Endodermal cell (in vitro differentiated cells): Measurements from ENCODE around the gene TOM1L2. TPM values are rescaled to one million over a fixed set of nuclear protein-coding genes. Genes with fewer than 3 reads are reported as not detected.

ENCODE experiments used
- DNase-seq: peaks from one replicate; pipeline ENCODE4 v3.0.0-alpha.2; 2017
- H3K27ac ChIP-seq: 2 replicates; pipeline ENCODE4 v1.5.1; 2013; ENCODE audit warnings: mild to moderate bottlenecking, low read depth, low read length, moderate library complexity
- H3K27me3 ChIP-seq: 2 replicates; pipeline ENCODE4 v1.6.1; 2013; ENCODE audit warnings: mild to moderate bottlenecking, low read length, moderate library complexity; ENCODE audit not compliant: insufficient read depth, control insufficient read depth, poor library complexity, severe bottlenecking
- H3K36me3 ChIP-seq: 2 replicates; pipeline ENCODE4 v1.7.0; 2013; ENCODE audit warnings: mild to moderate bottlenecking, low read length, moderate library complexity; ENCODE audit not compliant: control insufficient read depth, insufficient read depth
- H3K4me1 ChIP-seq: one replicate; pipeline ENCODE4 v1.7.0; 2013; ENCODE audit warnings: low read length; ENCODE audit not compliant: control insufficient read depth, insufficient read depth
- H3K4me3 ChIP-seq: 2 replicates; pipeline ENCODE4 v1.5.1; 2013; ENCODE audit warnings: mild to moderate bottlenecking, low read length, moderate library complexity
- H3K9ac ChIP-seq: 2 replicates; pipeline ENCODE4 v1.6.1; 2013; ENCODE audit warnings: mild to moderate bottlenecking, low read length, moderate library complexity; ENCODE audit not compliant: poor library complexity, severe bottlenecking; ENCODE audit errors: extremely low read depth
- H3K9me3 ChIP-seq: 2 replicates; pipeline ENCODE4 v1.6.1; 2013; ENCODE audit warnings: mild to moderate bottlenecking, low read length, moderate library complexity; ENCODE audit not compliant: control insufficient read depth
- H3K27ac Mint-ChIP-seq: 2 replicates; pipeline ENCODE4 v1.8.0; 2020; ENCODE audit warnings: mixed read lengths
- H3K27me3 Mint-ChIP-seq: 2 replicates; pipeline ENCODE4 v1.8.0; 2021; ENCODE audit warnings: mild to moderate bottlenecking, mixed read lengths; ENCODE audit not compliant: insufficient read depth
- H3K36me3 Mint-ChIP-seq: 2 replicates; pipeline ENCODE4 v1.8.0; 2020; ENCODE audit warnings: low read depth, mixed read lengths
- H3K4me1 Mint-ChIP-seq: 2 replicates; pipeline ENCODE4 v1.8.0; 2020; ENCODE audit warnings: mixed read lengths
- H3K4me3 Mint-ChIP-seq: 2 replicates; pipeline ENCODE4 v1.8.0; 2020; ENCODE audit warnings: mild to moderate bottlenecking, moderate library complexity, mixed read lengths
- H3K9me3 Mint-ChIP-seq: 2 replicates; pipeline ENCODE4 v1.8.0; 2020; ENCODE audit warnings: mild to moderate bottlenecking, mixed read lengths
- CTCF ChIP-seq: fragments of 200-600 bp; sonication (generic); conservative IDR thresholded peaks from 2 replicates; pipeline ENCODE4 v1.5.0; 2021; ENCODE audit warnings: antibody characterized with exemption, mild to moderate bottlenecking
- WGBS, 2 experiments: methylation state at CpG; one replicate each; pipeline versions ENCODE4 v1.1.5 to v1.1.7; 2013; ENCODE audit warnings: missing lambda C conversion rate in 2 of 2, mixed read lengths in 1 of 2; ENCODE audit not compliant: insufficient coverage in 1 of 2, insufficient read length in 1 of 2; 5-methylcytosine and 5-hydroxymethylcytosine counted together
- total RNA-seq, 2 donors: library from RNA; stranded (reverse); fragmentation: NEBNext Ultra II Directional in 1 of 2; extraction: Animal tissue kit (Norgen Biotek cat#: 25700) in 1 of 2; gene quantifications; 2 replicates in 1 of 2; 3 replicates in 1 of 2; pipeline ENCODE4 v1.2.1, GENCODE V29; 2021

TOM1L2 gene
- total RNA-seq, 2 donors from 2014 or later: 10.2 to 11.5 TPM

GRCh38 chr17:17892731-17893130 is 79.5 kb downstream of the TOM1L2 start:
- Mint-ChIP-seq H3K36me3 (peaks cover 10% of the 10 kb centered on the region), H3K27ac (no peak overlapping the region), H3K9me3 (no peaks in the 10 kb centered on the region), H3K4me1 (peaks cover 18% of the 10 kb centered on the region), H3K4me3 (no peak overlapping the region), H3K27me3 (no peaks in the 10 kb centered on the region)
- Histone ChIP-seq H3K4me1 (peaks cover 4% of the 10 kb centered on the region), H3K27me3 (no peaks in the 10 kb centered on the region), H3K9ac (no peak overlapping the region), H3K36me3 (peaks cover 25% of the 10 kb centered on the region), H3K27ac (no peak overlapping the region), H3K9me3 (no peaks in the 10 kb centered on the region), H3K4me3 (no peak overlapping the region)
- peak; percentile 23 for DNase-seq
- TF ChIP-seq CTCF: no peak
- 88 to 89% methylated on average over 1 to 2 of the region's 2 CpGs for WGBS, 2 experiments

- no peaks in the 10 kb centered on the region for H3K27me3 Mint-ChIP-seq
- Histone ChIP-seq H3K9me3 (no peaks in the 10 kb centered on the region), H3K27me3 (no peaks in the 10 kb centered on the region), H3K9ac (no peak overlapping the region), H3K36me3 (peaks cover 25% of the 10 kb centered on the region), H3K27ac (no peak overlapping the region), H3K4me1 (peaks cover 4% of the 10 kb centered on the region), H3K4me3 (no peak overlapping the region)
- no peak for TF ChIP-seq CTCF
- DNase-seq: peak; percentile 71
- H3K4me1 Mint-ChIP-seq: peaks cover 18% of the 10 kb centered on the region
- no peak overlapping the region for H3K4me3 Mint-ChIP-seq
- no peaks in the 10 kb centered on the region for H3K9me3 Mint-ChIP-seq
- no peak overlapping the region for H3K27ac Mint-ChIP-seq
- WGBS, 2 experiments: 68 to 81% methylated on average over 3 to 6 of the region's 6 CpGs
- peaks cover 8% of the 10 kb centered on the region for H3K36me3 Mint-ChIP-seq
Observed at GRCh38 chr17:17892009-17892408, 80.2 kb downstream of the TOM1L2 start.

- H3K27me3 ChIP-seq: no peaks in the 10 kb centered on the region
- no peak overlapping the region for H3K9ac ChIP-seq
- no peak overlapping the region for H3K4me3 Mint-ChIP-seq
- no peak overlapping the region for H3K4me3 ChIP-seq
- peaks cover 8% of the 10 kb centered on the region for H3K36me3 Mint-ChIP-seq
- H3K27me3 Mint-ChIP-seq: no peaks in the 10 kb centered on the region
- H3K4me1 ChIP-seq: peaks cover 4% of the 10 kb centered on the region
- 93 to 100% methylated on average over 2 to 5 of the region's 5 CpGs for WGBS, 2 experiments
- H3K9me3 ChIP-seq: no peaks in the 10 kb centered on the region
- H3K4me1 Mint-ChIP-seq: peaks cover 18% of the 10 kb centered on the region
- no peaks in the 10 kb centered on the region for H3K9me3 Mint-ChIP-seq
- peak; percentile 93 for DNase-seq
- TF ChIP-seq CTCF: peak; percentile 92
- H3K27ac Mint-ChIP-seq: peak overlapping the region; percentile 16
- no peak overlapping the region for H3K27ac ChIP-seq
- H3K36me3 ChIP-seq: peaks cover 22% of the 10 kb centered on the region
Observed at GRCh38 chr17:17890773-17891759, 81.1 kb downstream of the TOM1L2 start.
